Measurements from ENCODE around the gene RBM15.

The RBM15 gene

GRCh38 chr1:110338886-110339406, at the start of gene RBM15 (continued):
- no peak for TF ChIP-seq PRDM6 (tag by site-specific recombination; IDR thresholded peaks at IDR 0.05)
- no peak for TF ChIP-seq ZNF23 (tag by site-specific recombination; IDR thresholded peaks at IDR 0.05; ENCODE audit: borderline replicate concordance)
- TF ChIP-seq ZNF660 (tag by site-specific recombination; IDR thresholded peaks at IDR 0.05): peak; percentile 100
- TF ChIP-seq ZNF629 (tag by site-specific recombination; IDR thresholded peaks at IDR 0.05): no peak
- no peak for TF ChIP-seq RBAK (tag by site-specific recombination; IDR thresholded peaks at IDR 0.05)
- TF ChIP-seq, protein P1, sequence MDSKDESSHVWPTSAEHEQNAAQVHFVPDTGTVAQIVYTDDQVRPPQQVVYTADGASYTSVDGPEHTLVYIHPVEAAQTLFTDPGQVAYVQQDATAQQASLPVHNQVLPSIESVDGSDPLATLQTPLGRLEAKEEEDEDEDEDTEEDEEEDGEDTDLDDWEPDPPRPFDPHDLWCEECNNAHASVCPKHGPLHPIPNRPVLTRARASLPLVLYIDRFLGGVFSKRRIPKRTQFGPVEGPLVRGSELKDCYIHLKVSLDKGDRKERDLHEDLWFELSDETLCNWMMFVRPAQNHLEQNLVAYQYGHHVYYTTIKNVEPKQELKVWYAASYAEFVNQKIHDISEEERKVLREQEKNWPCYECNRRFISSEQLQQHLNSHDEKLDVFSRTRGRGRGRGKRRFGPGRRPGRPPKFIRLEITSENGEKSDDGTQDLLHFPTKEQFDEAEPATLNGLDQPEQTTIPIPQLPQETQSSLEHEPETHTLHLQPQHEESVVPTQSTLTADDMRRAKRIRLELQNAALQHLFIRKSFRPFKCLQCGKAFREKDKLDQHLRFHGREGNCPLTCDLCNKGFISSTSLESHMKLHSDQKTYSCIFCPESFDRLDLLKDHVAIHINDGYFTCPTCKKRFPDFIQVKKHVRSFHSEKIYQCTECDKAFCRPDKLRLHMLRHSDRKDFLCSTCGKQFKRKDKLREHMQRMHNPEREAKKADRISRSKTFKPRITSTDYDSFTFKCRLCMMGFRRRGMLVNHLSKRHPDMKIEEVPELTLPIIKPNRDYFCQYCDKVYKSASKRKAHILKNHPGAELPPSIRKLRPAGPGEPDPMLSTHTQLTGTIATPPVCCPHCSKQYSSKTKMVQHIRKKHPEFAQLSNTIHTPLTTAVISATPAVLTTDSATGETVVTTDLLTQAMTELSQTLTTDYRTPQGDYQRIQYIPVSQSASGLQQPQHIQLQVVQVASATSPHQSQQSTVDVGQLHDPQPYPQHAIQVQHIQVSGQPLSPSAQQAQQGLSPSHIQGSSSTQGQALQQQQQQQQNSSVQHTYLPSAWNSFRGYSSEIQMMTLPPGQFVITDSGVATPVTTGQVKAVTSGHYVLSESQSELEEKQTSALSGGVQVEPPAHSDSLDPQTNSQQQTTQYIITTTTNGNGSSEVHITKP (tag by site-specific recombination; IDR thresholded peaks at IDR 0.05): 0 out of 2 replicates have a peak, but pooled peaks have one; percentile 27
- TF ChIP-seq SETDB1 (IDR thresholded peaks at IDR 0.05; ENCODE audit: insufficient read length, low read length): peak; percentile 49
- TF ChIP-seq GLIS2 (tag by site-specific recombination; IDR thresholded peaks at IDR 0.05): peak; percentile 50; the same call in 1 of the 2 replicates
- TF ChIP-seq ZNF518A (tag by site-specific recombination; conservative IDR thresholded peaks at IDR 0.05; ENCODE audit: low read depth): no peak; the same call in 1 of the 2 replicates
- TF ChIP-seq SP7 (tag by site-specific recombination; IDR thresholded peaks at IDR 0.05): no peak
- TF ChIP-seq, protein P2, sequence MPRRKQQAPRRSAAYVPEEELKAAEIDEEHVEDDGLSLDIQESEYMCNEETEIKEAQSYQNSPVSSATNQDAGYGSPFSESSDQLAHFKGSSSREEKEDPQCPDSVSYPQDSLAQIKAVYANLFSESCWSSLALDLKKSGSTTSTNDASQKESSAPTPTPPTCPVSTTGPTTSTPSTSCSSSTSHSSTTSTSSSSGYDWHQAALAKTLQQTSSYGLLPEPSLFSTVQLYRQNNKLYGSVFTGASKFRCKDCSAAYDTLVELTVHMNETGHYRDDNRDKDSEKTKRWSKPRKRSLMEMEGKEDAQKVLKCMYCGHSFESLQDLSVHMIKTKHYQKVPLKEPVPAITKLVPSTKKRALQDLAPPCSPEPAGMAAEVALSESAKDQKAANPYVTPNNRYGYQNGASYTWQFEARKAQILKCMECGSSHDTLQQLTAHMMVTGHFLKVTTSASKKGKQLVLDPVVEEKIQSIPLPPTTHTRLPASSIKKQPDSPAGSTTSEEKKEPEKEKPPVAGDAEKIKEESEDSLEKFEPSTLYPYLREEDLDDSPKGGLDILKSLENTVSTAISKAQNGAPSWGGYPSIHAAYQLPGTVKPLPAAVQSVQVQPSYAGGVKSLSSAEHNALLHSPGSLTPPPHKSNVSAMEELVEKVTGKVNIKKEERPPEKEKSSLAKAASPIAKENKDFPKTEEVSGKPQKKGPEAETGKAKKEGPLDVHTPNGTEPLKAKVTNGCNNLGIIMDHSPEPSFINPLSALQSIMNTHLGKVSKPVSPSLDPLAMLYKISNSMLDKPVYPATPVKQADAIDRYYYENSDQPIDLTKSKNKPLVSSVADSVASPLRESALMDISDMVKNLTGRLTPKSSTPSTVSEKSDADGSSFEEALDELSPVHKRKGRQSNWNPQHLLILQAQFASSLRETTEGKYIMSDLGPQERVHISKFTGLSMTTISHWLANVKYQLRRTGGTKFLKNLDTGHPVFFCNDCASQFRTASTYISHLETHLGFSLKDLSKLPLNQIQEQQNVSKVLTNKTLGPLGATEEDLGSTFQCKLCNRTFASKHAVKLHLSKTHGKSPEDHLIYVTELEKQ (tag by site-specific recombination; IDR thresholded peaks at IDR 0.05; ENCODE audit: borderline replicate concordance): no peak
- TF ChIP-seq ZNF473 (tag by site-specific recombination; IDR thresholded peaks at IDR 0.05): no peak
- TF ChIP-seq, protein P3, sequence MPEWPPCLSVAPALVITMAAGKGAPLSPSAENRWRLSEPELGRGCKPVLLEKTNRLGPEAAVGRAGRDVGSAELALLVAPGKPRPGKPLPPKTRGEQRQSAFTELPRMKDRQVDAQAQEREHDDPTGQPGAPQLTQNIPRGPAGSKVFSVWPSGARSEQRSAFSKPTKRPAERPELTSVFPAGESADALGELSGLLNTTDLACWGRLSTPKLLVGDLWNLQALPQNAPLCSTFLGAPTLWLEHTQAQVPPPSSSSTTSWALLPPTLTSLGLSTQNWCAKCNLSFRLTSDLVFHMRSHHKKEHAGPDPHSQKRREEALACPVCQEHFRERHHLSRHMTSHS (tag by site-specific recombination; IDR thresholded peaks at IDR 0.05): no peak
- no peak for TF ChIP-seq ZFP3 (tag by site-specific recombination; IDR thresholded peaks at IDR 0.05; ENCODE audit: low read depth)
- TF ChIP-seq ZNF664 (tag by site-specific recombination; IDR thresholded peaks at IDR 0.05): no peak
- TF ChIP-seq SP2 (tag by site-specific recombination; IDR thresholded peaks at IDR 0.05): peak; percentile 92
- no peak for TF ChIP-seq ZFHX2 (tag by site-specific recombination; conservative IDR thresholded peaks at IDR 0.05)
- TF ChIP-seq ZEB2 (tag by site-specific recombination; IDR thresholded peaks at IDR 0.05): no peak
- TF ChIP-seq ZNF239 (tag by site-specific recombination; IDR thresholded peaks at IDR 0.05): no peak
- TF ChIP-seq ZNF48 (tag by site-specific recombination; IDR thresholded peaks at IDR 0.05): no peak
- TF ChIP-seq SALL2 (tag by site-specific recombination; IDR thresholded peaks at IDR 0.05; ENCODE audit: borderline replicate concordance): no peak
- TF ChIP-seq ZNF549 (tag by site-specific recombination; IDR thresholded peaks at IDR 0.05): no peak
- peak; percentile 97 for TF ChIP-seq ZNF362 (tag by site-specific recombination; IDR thresholded peaks at IDR 0.05)

All from HEK293 (cell line).